Stimulated activated CD8-positive, alpha-beta memory T cell treated with anti-CD3 and anti-CD28 coated beads, Interleukin-12 subunit alpha, Interleukin-12 subunit beta, amount 100 ng/mL, for 4 hours (primary cell): ENCODE data around the gene PCA3.
"Not testable (repeated sequence)": the region's sequence is repeated elsewhere in the genome, so short reads cannot be mapped to it uniquely, and the experiment has no call there.

Source experiments
- DNase-seq: peaks from one replicate; pipeline ENCODE4 v3.0.0-alpha.2; 2020; ENCODE audit warnings: low read depth

PCA3 gene

DNA sequence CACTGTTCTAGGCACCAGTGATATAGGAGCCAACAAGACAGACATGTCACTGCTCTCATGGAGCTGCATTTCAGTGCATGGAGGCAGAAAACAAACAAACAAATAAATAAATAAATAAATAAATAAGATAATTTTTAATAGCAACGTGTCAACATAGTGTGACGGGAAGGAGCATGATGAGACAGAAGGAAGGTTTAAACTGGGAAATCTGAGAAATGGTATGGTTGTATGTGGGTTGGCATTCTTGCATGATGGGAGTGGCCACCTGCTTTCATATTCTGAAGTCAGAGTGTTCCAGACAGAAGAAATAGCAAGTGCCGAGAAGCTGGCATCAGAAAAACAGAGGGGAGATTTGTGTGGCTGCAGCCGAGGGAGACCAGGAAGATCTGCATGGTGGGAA, at the start of gene PCA3:
Gene PCA3 (plus strand): TSS at position 301 of the 400 bp plus-strand sequence.
- no peak for DNase-seq

DNA sequence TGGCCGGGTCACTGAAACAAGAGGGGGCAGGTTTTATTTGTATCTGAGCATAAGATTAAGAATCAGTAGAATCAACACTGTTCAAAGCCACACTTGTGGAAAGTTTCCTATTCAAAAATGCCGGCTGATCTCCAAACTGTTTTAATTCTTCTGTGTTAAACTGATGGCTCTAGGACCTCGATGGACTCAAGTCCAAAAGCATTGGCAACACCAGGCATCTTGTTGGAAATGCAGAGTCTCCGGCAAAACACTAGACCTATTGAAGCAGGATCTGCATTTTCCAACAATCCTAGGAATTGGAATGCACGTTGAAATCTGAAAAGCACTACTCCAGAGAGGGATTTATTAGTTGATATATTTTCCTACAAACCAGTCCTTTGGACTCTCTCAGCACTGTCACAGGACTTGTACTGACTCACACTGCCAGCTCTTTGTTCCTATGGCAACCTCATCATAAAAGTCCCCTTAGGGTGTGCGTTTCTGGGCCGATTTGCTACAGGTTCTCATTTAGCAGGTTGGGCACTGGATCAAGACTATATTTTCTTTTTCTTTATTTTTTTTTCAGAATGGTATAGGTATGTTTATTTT, 48.1 kb upstream of the PCA3 start:
- DNase-seq: no peak

DNA sequence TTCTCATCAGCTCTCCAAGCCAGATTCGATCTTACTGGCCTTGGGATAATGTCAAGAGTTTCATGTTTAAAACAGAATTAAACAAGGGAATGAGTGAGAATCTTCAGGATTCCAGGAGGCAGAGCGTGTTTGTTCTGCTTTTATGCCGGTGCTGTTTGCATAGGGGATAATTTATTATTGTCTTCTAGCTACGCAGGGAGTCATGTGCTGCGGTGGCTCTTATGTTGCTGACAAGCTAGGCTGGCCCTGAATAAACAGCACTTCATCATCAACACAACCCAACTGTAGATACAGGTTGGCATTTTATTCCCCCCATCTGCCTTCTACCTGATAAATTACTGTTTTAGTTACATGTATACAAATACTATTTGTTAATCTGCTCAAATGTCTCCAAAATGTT, 47.1 kb upstream of the PCA3 start:
- DNase-seq: no peak

DNA sequence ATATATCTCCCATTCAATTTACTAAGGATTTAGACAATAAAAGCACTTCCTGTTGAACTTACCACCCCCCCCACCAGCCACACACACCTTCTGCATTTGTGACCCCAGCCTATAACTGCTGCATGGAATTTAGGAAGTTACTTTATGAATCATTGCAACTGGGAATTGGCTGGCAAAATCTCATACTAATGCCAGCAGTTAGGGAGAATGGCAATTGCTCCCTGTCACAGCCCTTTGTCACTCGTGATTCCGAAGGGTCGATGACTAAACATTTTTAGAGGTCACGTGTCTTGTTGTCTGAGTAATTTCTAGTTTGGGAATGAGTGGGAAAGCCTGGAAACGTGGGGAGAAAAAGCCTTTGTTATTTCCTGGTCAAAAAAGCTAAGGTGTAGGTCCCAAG, 46.6 kb upstream of the PCA3 start:
- no peak for DNase-seq

DNA sequence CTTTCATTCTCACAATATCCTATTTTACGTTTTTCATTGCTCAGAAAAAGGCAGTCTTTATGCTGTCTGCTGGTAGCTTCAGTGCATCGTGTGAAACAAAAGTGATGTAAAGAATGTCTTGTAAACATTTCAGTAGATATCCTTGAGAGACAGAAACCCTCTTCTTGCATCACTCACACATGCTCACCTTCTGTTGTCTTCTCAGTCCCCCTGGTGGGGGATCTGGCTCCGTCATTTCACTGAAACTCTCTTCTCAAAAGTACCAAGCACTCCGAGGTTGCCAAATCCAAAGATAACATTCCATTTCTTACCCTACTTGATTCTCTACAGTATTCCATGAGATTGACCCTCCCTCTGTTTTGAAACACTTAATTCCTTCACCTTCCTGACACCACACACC, 46.1 kb upstream of the PCA3 start:
- DNase-seq: no peak

DNA sequence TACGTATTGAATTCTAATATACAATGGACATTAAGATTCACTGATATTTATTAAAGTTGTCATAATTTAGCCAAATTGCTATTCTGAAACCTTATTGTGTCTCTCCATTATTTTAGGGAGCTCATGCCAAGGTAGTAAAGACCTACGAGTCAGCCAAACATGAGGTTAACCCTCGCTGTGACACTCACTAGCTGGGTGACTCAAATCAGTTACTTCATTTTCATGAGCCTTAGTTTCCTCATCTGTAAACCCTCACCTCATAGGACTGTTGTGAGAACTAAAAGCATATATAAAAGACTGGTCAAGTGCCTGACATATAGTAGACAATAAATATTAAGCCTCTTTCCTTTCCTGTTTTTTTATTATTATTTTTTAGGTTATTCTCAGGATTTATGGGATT, 44.0 kb upstream of the PCA3 start:
- DNase-seq: no peak

DNA sequence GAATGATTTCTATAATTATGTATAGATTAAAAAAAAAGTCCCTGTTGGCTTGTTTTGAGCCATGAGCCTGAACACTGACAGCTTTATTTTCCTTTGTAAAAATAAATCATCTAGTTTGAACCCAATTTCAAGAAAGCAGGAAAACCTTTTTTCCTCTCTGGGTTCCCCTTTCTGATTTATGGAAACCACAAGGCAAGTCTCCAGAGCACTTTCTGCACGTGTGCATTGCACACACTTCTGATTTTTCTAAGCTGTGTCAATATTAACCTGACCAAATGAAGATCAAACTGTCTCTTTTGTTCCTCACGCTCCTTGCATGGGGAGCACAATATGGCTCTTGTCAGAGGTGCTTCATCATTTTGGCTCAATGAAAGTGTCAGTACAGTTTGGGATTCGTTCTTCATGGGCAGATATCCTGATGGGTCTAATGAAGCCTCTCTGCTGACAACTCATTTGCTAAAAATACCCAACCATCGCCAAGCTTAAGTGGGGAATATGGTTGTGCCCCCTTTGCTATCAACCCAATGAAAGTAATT, 39.2 kb upstream of the PCA3 start:
- DNase-seq: no peak

DNA sequence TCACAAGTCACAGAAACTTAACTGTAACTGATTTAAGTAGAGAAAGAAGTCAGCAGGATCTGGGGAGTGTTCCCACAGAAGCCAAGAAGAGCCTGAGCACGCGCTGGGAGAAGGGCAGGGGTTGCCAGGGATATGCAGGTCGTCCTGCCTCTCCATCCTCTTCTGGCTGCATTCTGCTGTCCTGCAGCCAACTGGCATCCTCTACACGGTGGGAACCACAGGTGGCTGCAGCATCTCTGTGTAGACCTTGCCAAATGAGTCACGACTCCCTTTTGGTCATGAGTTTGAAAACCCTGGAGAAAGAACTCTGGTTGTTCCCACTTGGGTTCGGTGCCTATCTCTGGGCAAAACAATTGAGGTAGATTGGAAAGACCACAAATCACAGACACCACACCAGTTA, 38.4 kb upstream of the PCA3 start:
- no peak for DNase-seq

DNA sequence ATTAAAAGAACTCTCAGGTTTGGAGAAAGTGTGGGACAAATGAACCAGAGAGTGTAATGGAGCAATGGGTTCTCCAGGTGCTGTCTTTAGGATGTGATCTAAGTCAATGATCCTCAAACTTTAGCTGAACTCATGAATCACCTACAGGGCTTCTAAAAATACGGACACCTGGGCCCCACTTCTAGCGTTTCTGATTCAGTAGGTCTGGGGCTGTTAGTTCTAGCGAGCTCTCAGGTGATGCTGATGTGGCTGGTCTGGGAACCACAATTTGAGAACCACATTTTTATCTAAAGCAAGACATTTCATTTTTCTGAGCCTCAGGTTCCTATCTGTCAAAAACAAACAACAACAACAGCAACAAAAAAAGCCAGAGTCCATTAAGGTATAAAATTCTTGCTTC, 35.1 kb upstream of the PCA3 start:
- DNase-seq: no peak

DNA sequence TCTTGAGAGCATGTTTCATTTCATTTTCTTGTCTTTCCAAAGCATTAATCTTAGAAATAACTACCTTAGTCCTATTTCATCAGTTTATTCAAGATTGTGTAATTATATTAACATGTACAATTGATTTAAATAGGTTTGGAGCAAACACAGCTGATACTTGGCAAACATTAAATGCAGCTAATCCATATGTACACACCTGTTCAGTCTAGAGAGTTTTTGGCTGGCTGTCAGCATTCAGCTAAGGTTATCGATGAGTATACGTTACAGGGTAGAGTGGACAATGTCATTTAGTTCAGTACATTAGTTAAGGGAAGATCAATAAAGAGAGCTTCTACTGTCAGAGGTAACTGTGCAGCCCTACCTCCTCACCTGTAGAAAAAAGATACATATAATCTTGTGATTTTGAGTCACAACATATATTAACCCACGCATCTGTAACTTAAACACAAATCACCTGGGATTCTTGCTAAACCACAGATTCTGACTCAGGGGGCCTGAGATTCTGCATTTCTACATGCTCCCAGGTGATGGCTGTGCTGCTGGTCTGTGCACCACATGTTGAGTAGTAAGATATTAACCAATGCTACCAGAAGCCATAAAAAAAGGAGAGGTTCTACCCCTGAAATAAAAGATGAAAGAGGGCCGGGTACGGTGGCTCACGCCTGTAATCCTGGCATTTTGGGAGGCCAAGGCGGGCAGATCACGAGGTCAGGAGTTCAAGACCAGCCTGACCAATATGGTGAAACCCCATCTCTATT, 34.1 kb upstream of the PCA3 start:
- DNase-seq: no peak

DNA sequence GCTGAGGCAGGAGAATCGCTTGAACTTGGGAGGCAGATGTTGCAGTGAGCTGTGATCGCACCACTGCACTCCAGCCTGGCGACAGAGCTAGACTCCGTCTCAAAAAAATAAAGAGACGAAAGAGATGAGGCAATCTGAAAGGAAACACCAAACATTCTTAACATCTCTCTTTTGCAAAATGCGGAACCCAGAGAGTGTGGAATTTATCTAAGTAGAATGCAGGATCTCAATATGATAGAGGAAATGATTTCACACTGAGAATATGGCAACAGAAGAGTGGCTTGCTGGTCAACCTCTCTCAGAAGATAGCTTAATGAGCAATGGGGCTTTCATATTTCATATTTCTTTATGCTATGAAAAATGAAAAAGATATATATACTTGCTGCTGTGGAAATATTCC, 33.4 kb upstream of the PCA3 start:
- DNase-seq: no peak

DNA sequence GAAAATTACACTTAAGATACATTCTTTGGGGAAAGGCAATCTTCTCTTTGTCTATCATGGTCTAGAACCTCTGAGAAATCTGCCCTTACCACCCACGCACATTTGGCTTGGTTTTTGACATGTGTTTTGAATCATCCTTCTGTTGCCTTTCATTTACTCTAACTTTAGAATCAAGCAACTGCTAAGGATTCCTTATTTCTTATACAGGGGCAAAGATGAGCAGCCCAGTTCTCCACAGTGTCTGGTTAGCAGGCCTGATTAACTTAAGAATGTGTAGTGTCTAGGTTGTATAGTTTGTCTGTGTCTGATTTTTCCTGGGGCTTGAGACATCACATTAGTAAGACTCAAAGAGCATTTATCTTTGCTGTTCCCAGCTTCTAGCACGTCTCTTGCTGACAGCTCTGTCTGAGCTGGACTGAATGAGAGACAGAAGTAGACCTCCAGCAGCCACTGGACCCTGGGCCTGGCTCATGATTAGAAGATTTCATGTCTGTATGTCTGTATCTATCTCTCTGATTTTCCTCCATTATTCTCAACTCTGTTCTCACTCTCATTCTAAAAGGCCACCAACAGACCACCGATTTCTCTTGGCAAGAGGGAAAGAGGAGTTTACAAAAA, 31.8 kb upstream of the PCA3 start:
- DNase-seq: no peak

DNA sequence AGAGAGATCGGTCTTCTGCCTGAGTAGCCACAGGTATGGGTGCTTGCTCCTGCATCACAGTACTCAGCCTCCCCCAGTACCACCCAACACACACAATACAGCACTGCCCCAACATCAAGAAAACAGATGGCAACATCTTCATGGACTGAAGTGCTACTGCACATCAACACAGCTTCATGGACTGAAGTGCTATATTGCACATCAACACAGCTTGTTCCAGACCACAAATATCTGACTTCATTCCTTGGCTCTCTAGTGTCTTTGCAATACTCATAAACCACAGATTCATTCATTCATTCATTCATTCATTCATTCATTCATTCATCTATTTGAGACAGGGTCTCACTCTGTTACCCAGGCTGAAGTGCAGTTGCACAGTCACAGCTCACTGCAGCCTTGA, 31.1 kb upstream of the PCA3 start:
- DNase-seq: no peak

DNA sequence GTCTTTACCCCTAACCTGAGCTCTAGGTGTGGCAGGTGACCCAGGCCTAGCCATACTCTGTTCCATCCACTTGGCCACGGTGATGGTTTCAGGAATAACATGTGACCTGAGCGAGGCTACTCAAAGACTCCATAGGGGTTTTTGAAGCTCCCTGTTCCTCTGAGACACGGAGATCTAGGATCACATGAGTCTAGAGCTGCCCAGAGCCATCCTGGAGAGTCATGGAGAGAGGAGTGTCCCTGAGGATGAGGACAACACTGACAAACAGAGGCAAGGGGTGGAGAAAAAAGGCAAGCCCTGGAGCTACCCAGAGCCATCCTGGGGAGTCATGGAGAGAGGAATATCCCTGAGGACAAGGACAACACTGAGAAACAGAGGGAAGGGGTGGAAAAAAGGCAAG, 29.5 kb upstream of the PCA3 start:
- DNase-seq: no peak

DNA sequence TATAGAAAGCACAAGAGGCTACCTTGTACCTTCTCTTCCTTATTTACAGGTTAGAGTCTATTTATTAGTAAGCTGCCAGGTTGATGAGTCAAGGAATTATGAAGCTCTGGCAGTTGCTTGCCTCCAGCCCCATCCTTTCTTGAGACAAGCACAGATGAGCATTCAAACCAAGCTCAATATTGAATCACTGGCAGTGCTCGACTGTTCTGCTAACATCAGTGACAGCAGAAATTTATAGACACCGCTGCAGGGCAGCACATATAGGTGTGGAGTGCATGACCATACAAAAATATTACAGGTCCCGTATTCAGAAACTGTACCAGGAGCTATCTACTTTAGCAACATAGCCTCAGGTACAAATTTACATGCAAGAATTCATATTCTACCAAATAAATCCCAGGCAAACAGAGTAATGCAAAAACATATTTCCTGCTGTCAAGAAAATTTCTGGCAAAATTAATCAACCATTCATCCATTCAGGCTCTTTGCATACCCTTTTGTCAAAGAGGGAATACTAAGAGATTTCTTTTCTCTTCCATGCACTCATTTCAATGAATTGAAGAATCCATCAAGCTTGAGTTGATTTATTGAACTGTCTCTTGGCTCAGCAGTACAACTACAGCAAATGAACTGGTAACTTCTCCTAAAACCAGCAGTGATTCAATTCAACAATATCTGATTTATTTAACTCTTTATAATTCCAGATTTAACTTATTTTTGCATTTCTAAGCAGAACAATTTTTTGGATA, 26.9 kb upstream of the PCA3 start:
- DNase-seq: no peak

DNA sequence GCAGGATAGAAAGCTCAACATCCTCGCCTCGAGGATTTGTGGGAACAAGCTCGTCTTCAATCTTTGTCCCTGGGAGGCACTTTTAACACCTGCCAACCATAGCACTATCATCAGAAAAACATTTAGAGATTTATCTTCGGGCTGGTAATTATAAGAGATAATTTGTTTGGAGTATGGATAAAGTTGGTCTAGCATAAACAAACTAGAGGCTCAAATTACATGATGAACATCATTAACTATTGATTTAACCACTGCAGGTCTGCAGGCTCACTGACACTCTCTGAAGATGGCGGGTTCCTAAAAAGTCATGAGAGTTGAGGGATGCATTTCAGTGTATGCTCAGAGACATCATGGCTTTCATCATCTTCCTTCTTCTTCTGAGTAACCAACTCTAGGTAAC, 25.8 kb upstream of the PCA3 start:
- no peak for DNase-seq

DNA sequence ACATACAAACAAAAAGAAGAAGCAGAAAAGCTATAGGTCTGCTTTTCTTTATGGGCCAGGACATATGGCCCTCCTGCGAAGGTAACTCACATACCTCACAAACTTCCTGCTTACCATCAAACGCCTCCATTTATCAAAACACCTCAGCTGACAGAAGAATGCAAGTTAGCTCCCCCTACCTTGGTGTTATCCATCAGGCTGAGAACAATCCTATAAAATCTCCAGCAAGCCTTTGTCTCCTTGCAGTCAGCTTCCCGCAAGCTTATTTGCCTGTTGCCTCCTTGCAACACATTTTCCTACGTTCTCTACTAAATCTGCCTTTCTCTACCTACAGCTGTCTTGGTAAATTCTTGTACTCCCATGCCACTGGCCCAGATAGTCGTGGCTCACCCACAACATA, 22.7 kb upstream of the PCA3 start:
- DNase-seq: no peak

DNA sequence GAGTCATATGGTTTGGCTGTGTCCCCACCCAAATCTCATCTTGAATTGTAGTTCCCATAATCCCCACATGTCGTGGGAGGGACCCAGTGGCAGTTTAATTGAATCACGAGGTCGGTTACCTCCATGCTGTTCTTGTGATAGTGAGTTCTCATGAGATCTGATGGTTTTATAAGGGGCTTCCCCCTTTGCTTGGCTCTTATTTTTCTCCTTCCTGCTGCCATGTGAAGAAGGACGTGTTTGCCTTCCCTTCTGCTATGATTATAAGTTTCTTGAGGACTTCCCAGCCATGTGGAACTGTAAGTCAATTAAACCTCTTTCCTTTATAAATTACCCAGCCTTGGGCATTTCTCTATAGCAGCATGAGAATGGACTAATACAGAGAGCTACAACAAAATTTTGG, 21.3 kb upstream of the PCA3 start:
- not testable (repeated sequence) for DNase-seq

DNA sequence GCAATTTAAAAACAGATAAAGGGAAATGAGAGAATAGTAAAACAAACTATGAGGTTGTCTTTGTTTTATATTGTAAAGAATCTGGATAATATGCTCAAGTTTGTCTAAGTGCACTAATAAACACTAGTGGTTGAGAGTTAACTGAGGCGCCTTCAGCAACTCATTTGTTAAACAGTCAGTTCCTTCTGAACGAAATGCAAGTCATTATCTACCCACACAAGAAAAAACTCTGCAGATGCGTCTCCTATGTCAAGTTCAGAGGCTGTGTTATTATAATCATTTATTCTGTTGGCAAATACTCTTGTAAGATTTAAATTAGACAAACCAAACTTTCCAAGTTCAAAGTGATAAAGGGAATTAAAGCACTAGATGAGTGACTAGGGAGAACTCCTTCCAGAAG, 20.3 kb upstream of the PCA3 start:
- no peak for DNase-seq

DNA sequence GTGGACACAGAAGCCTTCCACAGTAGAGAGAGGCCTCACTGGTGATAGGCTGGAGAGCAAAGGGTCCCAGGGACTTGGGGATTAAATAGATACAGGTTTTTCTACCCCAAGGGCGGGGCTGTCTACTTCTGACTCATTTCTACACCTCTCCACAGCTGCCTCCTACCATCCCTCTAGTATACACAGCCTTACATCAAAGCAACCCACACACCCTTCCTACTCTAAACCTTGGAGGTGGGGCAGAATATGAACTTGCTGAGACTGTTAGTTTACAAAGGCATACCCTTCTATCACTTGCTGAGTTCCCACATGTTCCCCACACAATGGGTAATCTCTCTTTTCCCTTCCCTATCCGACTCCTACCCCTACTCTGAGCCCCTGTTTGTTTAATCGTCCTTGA, 19.9 kb upstream of the PCA3 start:
- no peak for DNase-seq

DNA sequence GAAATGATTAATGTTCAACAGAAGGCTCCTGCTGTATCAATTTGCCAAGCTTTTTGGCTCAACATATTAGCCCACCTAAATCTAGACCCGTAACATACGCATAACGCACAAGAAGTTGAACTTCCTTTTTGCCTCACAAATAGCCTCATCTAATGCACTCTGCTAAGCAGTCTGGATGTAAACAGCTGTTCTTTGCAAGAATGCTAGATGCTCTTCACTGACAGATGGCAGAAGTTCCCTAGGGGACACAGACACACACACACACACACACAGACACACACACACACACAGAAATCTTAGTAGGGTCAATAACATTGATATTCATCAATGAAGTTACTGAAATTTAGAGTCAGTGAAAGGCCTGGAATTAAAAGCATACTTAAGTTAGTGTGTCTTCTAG, 13.2 kb upstream of the PCA3 start:
- DNase-seq: no peak

DNA sequence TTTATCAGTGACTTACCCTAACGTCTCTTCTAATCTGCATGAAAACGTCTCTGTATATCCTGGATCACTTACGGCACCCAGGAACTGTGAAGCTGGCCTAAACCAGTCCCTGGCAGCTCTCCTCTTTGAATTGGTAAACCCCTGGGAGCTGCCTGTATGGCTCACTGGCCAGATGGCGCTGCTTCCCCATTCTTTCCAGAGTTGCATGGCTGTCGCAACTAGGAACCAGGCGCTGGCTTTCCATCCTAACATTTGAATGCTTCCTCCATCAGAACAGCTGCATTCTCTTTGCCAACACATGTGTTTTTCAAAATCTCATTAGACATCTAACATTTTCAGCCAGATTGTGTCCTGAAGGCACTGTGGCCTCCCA, 8.0 kb upstream of the PCA3 start:
- no peak for DNase-seq
